Tibial nerve (tissue), 4 donors: ENCODE measurements around the gene CREB3L1.

Experiments
- CTCF ChIP-seq, 5 experiments: fragments of 200-600 bp in 3 of 5; fragments of 450-650 bp in 2 of 5; sonication (generic) in 3 of 5; IDR thresholded peaks; one replicate each; pipeline ENCODE4 v1.5.1; 2016 to 2019; ENCODE audit warnings: antibody characterized with exemption in 5 of 5, mild to moderate bottlenecking in 3 of 5, moderate library complexity in 2 of 5
- EP300 ChIP-seq, 2 donors: sonication (generic); formaldehyde crosslinking; IDR thresholded peaks; one replicate each; pipeline ENCODE4 v1.6.1; 2017; ENCODE audit warnings: antibody characterized with exemption in 2 of 2, mild to moderate bottlenecking in 1 of 2
- POLR2A ChIP-seq, 2 donors: fragments of 450-650 bp; IDR thresholded peaks; one replicate each; pipeline ENCODE4 v1.6.1; 2017; ENCODE audit warnings: antibody characterized with exemption in 2 of 2, mild to moderate bottlenecking in 2 of 2, moderate library complexity in 2 of 2

- TF ChIP-seq POLR2A (IDR thresholded peaks at IDR 0.05) (no peak), CTCF (IDR thresholded peaks at IDR 0.05) (no peak), EP300 (IDR thresholded peaks at IDR 0.05) (no peak)
Observed at GRCh38 chr11:46306296-46306853, 28.9 kb downstream of the CREB3L1 start.
